GM12872 (cell line): ENCODE results near the gene TMEM92.

Experiments
- TF ChIP-seq, protein P1 (sequence below): IDR thresholded peaks from 3 replicates; pipeline ENCODE4 v1.5.1; 2011; ENCODE audit warnings: low read depth, mild to moderate bottlenecking, low read length, moderate library complexity; ENCODE audit not compliant: insufficient read depth

TMEM92 gene

DNA sequence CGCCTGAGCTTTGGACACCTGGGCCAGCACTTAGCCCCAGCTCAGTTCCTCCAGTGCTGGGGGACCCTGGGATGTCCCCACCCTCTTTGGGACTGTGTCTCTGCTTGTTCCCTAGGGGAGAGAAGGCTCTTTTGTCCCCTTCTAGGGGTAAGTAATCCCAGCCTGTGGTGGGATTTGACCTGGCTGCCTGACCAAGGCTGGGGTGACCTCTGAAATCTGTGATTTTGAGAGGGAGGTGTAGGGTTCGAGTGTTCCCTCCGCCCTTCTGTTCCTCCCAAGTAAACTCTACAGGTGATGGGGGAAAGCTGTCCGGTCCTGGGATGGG lies 593 bp downstream of the TMEM92 start:
- TF ChIP-seq, protein P1, sequence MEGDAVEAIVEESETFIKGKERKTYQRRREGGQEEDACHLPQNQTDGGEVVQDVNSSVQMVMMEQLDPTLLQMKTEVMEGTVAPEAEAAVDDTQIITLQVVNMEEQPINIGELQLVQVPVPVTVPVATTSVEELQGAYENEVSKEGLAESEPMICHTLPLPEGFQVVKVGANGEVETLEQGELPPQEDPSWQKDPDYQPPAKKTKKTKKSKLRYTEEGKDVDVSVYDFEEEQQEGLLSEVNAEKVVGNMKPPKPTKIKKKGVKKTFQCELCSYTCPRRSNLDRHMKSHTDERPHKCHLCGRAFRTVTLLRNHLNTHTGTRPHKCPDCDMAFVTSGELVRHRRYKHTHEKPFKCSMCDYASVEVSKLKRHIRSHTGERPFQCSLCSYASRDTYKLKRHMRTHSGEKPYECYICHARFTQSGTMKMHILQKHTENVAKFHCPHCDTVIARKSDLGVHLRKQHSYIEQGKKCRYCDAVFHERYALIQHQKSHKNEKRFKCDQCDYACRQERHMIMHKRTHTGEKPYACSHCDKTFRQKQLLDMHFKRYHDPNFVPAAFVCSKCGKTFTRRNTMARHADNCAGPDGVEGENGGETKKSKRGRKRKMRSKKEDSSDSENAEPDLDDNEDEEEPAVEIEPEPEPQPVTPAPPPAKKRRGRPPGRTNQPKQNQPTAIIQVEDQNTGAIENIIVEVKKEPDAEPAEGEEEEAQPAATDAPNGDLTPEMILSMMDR, result no peak

DNA sequence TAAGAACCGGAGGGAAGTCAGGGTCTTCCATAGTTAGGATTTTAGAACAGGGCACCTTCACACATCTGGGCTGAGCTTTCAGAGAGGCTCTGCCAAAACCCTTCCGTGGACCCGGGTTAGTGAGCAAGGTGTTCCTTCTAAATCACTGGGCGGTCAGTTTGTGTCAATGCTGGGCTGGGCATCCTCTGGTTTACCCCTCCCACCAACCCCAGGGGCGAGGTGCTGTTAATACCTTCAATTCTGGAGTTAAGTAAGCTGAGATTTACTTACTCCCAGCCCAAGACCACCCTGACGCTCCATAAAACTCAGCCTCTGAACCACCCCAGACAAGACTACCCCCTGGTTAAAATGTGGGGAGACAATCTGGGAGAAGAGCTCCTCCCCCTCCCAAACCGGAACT lies 1.0 kb downstream of the TMEM92 start:
- TF ChIP-seq, protein P1, result no peak

DNA sequence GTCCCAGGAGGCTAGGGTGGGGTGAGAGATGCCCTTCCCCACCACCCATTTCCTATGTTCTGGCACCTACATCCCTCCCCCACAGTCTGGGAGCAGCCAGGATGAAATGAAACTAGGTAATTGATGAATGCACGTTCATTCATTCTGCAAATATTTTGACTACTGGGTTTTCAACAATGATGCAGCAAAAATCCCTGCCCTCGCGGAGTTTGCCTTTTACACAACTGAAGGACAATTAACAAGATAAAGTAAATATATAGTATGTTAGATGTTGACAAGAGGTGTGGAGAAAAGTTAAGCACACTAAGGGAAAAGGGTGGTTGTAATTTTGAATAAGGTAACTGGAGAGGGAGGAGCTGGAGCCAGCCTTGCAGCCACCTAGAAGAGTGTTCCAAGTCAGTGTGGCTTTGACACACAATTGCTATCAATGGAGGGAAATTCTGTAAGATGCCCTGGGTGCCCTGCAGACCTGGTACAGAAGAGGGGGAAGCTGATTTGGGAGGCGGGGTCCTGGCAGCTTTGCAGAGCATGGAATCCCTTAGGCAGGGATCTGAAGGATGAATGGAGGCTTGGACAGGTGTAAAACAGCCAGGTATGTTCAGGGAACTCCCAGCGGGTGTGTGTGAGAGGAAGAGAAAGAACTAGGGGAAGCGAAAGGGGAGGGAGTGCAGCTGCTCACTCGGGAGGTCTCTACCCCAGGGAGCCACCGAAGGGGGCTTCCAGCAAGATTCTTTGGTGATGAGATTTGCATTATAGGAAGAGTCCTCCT lies 2.5 kb downstream of the TMEM92 start:
- TF ChIP-seq, protein P1, result no peak

DNA sequence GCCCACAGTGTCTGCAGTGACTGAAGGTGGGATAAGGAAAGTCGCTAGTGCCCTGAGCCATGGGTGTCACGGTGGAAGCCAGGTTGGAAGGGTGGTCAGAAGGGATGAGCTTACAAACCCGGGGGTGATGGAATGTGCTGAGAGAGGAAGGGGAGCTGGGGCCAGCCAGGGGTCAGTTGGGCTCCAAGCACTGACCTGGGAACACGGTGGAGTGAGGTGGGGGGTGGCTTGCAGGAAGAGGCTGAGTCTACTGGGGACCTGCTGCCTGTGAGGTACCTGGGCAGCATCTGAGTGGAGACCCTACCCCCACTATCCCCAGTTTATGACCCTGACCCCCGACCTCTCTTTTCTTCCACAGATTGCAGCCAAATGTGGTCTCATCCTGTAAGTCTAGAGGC lies 3.1 kb downstream of the TMEM92 start:
- TF ChIP-seq, protein P1, result no peak

DNA sequence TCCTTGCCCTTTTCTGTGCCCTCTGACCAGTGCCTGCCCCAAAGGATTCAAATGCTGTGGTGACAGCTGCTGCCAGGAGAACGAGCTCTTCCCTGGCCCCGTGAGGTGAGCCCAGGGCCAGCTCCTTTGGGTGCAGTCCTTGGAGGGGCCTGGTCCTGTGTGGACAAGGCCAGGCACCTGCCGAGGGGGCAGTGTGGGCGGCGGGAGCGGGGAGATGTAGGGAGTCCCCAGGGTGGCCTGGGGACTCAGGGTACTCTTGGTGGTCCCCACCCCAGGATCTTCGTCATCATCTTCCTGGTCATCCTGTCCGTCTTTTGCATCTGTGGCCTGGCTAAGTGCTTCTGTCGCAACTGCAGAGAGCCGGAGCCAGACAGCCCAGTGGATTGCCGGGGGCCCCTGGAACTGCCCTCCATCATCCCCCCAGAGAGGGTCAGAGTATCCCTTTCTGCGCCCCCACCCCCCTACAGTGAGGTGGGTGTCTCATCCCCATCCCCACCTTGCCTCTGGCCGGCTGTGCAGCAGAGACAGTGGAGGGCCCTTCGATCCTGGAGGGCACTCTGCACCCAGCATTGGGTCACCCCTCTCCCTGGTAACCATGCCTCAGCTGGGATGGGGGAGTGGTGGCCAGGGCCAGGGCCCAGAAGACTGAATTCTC lies 4.4 kb downstream of the TMEM92 start:
- TF ChIP-seq, protein P1, result no peak

DNA sequence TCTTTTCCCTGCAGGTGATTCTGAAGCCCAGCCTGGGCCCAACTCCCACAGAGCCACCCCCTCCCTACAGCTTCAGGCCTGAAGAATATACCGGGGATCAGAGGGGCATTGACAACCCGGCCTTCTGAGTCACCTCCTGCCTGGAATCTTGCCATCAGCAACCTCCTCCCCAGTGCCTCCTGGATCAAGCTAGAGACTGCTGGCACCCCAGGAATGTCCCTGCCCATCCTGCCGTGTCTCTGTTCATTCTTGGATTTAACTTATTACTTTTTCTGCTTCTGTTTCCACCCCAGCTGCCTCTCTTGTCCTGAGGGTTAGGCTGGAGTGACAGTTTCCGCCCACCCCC lies 4.9 kb downstream of the TMEM92 start:
- TF ChIP-seq, protein P1, result no peak

DNA sequence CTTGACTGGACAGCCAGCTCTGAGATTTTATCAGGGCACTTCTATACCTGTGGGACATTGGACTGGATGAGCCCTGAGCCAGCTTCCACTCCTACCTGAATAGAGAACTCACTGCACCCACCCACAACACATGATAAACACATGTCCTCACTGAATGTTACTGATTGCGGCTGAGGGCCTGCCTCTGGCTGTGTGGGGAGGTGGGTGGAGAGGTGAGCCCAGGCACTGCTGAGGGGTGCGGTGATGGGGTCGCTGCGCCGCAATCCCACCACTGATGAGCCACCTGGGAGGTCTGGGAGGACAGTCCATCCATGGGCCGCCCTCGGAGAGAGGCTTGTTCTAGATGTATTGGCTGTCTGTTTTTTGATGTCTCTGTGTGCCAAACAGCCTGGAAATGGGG lies 5.4 kb downstream of the TMEM92 start:
- TF ChIP-seq, protein P1, result no peak
